Measurements from ENCODE around the gene CHMP4A.

CHMP4A gene, protein sequence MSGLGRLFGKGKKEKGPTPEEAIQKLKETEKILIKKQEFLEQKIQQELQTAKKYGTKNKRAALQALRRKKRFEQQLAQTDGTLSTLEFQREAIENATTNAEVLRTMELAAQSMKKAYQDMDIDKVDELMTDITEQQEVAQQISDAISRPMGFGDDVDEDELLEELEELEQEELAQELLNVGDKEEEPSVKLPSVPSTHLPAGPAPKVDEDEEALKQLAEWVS

DNA sequence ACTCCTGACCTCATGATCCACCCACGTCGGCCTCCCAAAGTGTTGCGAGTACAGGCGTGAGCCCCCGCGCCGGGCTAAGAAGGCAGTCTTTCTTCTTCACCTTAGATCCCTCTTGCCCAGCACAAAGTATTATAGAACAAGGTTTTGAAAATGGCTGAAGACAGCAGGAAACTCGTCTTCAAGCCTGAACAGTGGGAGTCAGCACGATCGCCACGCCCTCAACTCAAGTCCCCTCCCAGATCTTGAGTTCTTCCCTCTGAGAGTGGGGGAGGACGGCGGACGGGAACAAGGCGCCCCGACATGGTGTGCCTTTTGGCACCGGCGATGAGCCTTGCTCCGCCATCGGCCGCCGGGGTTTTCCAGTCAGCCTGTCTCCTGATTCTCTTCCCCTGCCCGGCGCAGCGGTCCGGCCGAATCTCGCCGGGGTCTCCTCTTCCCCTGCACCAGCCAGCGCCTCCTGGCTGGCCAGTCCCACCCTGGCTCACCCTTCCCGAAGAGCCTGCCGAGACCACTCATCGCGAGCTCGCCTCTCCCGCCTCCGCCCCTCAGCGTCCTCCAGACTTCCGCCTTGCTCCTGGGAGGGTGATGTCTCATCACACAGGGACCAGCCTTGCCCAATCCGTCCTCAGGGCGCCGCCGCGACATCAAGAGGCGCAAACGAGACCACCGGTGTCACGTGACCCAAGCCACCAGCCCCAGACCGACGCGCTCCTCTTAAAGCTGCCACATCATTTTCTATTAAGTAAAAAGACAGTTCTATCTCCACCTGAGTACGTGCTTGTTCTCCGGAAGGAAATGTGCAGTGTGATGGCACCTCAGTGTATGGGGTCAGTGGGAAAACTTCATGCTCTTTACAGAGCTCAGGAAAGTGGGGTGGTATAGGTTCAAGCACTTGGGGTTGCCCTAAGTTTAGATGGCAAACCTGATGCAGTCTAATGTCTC is at the start of gene CHMP4A:
CHMP4A (minus strand) TSS at position 565 of the 942 bp plus-strand sequence; CDS start at position 516, 49 bp downstream.
- DNase-seq (ENCODE audit: low read depth in 2 of 2), result peak; percentile 92 to 93

DNA sequence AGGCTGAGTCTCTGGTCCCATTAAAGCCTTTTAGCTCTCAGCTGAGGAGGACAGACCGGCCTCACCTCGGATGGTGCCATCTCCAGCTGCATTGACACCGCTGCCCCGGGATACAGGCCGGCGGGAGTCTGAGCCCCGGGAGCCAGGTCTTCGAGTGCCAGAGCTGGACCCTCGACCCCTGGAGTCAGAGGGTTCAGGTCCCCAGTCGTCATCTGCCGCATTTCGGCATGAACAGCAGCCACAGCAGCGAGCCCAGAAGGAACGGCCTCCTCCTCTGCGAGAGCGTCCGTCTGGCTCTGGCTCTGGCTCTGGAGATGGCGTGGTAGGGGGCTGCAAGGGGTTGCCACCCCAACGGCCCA is 48.7 kb upstream of the CHMP4A start:
- DNase-seq (ENCODE audit: low read depth in 2 of 2), result no peak

DNA sequence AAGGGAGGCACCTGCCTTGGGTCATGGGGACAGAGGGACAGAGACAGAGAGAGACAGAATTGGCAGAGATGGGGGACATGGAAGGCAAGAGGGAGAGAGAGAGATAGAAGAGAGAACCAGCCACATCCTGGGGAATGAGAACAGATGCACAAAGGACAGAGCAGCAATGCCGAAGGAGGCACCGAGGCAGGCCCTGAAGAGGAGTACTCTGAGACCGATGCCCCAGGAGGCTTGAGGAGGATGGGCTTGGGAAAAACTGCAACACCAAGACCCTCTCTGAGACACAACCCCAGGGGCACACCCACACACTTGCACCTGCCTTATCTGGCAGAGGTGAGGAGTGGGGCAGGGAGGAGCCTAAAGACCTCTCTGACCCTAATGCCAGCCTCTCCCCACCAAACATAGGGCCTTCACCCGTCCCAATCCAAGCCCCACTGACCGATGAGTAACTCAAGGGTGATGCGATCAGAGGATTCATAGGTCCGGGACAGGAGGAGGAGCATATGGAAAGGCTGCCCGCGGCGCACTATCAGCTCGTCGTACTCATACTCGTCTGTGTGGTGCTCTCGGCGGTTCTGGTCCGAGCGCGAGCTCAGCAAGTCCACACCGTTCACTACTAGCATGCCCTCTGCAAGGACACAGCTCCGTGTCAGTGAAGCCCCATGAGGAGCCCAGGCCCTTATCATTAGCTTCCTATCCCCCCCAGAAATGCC is 48.1 kb upstream of the CHMP4A start:
- no peak for DNase-seq (ENCODE audit: low read depth in 2 of 2)

DNA sequence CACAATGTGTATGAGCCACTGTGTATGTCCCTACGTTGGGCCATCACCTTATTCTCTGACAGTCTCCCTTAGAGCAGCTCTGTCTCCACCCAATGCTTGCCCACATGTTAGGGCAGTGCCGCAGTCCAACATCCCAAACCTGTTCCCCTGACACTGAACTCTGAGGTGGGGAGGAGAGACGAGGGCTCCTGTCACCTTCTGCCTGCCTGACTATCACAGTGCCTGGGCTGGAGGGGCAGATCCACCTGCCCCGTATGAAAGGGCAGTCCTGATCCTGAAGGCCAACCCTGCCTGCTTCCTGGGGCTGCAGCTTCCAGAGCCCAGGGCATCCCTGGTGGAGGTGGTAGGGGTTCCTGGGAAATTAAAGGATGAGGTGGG is 47.5 kb upstream of the CHMP4A start:
- DNase-seq (ENCODE audit: low read depth in 2 of 2), result no peak

DNA sequence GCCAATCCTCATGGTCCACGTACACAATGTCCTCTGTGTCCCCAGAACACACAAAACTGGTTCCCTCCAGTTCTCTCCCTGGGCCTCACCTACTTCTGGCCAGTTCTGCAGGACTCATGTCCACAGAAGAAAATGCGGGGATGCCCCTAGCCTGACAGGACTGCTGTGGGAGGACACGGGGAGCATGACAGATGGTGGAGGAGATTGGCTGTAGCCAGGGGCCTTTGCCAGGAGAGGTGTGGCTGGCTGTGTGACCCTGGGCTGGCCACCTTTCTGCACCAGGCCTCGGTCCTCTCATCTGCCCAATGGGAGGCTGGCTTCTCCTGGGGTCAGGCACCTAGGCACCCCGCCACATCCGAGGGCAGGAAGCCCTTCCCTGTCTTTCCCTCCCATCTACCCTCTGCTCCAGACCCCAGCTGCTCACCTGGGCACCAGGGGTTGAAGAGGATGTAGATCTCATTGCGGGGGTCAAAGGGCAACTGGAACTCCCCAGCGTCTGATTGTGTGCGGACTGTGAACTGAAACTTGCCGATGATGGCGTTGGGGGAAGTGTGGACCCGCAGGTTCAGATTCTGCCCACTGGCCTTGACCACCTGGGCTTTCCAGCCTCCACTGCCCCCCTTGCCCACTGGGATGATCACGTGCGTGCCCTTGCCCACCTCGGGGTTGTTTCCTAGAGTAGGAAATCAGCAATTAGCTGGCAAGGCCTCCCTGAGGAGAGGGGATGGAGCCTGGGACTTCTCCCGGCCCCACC is 46.9 kb upstream of the CHMP4A start:
- DNase-seq (ENCODE audit: low read depth in 2 of 2), result no peak

DNA sequence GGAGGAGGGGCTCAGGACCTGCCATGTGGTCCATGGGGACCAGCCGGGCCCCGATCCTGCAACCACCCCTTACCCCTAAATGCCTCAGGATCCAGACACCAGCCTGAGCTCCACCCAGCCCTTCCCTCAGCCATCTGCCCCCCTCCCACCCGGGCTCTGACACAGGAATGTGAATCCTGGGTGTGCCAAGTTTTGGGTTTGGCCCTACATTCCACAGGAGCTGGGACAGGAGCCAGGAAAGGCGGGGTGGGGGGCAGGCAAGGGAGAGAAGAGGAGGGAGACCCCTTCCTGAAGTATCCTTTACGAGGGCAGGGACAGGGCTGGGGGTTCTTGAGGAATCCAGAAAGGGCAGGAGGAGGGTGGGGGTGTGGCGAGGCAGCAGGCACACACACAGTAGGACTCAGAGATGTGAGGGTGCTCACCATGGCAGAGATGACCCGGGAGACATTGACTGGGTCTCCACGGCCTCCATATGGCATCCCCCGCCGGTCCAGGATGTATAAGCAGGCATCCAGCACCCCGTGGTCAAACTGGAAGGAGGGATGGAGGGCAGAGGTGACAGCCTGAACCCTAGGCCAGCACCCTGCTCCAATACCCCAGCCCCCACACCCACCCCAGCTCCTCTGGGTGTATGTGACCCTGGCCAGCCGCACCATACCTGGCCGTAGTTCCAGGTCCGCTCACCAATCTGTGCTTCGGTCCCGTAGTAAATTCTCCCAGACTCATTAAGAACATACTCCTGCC is 46.2 kb upstream of the CHMP4A start:
- no peak for DNase-seq (ENCODE audit: low read depth in 2 of 2)

DNA sequence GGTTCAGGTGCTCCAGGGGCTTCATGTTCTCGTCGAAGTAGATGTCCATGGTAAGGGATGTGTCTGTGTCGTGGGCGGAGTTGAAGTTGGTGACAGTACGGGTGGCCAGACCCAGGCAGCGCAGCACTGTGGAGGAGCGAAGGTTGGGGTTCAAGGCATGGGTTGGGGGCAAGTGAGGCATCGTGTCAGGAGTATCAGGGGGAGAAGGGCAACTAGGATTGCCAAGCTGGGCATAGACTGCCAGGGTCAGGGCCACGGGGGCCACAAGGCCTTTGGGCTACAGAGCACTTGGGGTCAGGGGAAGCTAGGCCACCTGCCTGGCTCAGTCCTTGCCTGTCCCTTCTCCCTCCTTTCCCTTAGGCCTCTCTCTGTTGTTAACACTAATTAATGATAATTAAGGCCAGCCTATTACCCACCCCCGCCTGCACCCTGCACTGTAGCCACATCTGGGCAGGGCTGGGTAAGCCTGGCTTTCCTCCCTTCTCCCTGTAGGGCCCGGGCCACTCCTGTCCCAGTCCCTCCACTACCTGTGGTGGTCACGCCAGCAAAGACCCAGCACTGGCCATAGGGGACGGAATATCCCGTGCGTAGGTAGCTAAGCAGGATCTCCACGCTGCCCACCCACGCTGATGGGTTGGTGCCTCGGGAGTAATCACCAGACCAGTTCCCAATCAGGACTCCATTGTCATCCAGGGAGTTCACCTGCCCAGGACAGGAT is 45.4 kb upstream of the CHMP4A start:
- DNase-seq (ENCODE audit: low read depth in 2 of 2), result no peak

DNA sequence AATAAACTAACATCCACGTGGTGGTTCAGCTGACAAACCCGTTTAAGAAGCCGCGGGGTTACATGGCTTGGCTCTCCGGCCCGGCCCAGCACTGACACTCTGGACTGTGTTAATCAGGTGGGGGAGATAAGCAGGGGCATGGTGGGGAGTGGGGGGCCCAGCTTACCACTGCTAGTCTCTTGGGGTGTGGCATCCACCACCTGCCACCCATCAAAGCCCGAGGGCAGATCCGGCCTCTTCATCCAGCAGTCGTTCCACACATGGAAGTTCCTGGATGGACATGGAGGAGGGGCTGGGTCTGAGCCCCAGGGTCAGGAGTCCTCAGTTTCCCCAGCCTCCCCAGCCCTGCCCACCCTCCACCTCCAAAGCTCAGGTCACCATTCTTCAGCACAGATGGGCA is 44.8 kb upstream of the CHMP4A start:
- DNase-seq (ENCODE audit: low read depth in 2 of 2), result no peak

DNA sequence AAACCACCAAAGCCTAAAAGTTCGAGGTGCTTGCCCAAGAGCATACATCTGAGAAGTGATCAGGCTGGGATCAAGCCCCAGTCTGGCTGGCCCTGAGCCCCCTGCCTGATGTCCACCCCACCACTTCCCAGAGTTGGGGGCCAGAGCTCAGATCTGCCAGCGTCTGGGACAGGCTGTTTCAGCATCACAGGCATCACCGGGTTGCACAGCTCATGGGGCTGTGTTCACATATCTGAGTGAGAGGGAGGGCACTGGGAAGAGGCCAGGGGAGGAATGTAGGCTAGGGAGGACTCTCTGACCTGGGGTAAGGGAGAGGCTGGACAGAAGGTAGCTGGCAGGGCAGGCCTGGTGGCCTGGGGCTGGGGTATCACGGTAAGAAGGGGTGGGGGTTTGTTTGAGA is 43.7 kb upstream of the CHMP4A start:
- DNase-seq (ENCODE audit: low read depth in 2 of 2), result no peak

DNA sequence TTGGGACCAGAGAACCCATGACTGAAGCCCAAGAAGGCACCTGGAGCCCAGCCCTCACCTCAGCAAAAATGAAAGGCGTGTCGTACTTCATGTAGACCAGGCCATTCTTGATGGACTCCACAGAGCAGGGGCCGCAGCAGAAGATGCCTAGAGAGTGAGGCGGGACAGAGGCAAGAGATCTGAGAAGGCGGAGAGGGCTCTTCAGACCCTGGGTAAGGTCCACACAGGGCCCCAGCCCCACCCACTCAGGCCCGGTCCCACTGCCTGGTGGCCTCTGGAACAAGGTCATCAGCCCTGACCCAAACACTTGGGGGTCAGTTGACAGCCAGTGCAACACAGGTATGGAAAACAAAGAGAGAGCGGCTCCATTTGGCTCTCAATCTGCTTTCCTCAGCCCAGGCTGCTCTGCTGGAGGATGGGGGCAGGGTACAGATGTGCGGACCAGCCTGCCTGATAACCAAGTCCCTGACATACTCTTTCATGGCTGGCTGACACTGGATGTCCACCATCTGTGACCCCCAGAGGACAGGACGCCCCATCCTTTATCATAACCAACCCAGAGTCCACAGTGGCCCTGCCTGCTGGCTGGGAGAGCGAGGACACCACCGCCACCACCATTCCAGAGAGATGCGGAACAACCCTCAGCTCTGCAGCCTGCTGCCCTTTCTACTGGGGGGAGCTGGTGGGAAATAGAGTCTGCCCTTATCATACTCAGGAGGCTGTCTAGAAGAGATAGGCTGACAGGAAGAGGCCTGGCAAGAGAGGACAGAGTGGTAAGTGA is 42.8 kb upstream of the CHMP4A start:
- DNase-seq (ENCODE audit: low read depth in 2 of 2), result no peak

DNA sequence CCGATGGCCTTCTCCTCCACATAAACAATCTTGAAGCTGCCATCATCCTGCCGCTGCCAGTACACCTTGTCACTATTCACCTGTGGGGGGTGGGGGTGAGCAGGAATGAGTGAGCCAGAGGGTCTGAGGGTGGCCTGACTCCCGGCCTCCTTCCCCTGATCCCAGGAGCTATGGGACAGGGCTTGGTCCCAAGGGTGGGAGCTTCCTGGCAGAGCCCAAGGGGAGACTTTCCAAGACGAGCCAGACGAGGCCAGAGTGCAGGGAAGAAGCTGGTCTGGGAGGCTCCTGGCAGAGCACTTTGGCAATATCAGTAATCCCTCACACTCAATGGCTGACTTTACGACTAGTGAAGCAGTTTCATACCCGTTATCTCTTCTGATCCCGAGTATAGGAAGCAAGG is 42.1 kb upstream of the CHMP4A start:
- DNase-seq (ENCODE audit: low read depth in 2 of 2), result no peak

DNA sequence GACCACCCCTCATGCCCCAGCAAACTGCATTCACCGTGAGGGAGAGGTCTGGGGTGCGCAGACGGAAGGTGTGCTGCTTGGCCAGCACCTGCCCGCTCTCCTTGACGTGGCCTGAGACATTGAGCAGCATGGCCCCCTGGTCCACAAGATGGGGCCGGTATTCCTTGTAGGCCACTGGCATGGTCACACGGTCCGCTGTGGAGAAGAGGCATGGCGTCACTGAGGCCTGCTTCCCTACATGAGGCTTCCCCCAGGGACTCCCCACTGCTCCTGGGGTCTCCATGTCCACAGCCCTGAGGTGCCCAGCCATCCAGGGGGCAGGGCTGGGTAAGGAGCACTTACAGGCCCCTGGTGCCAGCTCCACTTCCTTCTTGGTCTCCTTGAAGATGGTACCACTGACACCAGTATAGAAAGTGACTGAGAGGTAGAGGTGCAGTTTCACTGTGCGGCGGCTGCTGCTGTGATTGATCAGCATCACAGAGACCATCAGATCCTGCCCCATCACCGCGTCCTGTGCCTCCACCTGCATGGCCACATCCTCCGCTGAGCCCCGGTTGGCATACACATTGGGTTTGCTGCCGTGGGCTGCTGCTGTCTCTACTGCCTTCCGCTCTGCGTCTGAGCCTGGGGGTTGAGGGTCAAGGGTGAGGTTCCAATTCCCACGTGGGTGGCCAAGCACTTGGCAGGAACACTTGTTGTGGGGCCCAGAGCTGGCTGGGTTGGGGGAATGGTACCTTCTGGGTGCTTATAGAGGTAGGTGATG is 41.5 kb upstream of the CHMP4A start:
- DNase-seq (ENCODE audit: low read depth in 2 of 2), result no peak

DNA sequence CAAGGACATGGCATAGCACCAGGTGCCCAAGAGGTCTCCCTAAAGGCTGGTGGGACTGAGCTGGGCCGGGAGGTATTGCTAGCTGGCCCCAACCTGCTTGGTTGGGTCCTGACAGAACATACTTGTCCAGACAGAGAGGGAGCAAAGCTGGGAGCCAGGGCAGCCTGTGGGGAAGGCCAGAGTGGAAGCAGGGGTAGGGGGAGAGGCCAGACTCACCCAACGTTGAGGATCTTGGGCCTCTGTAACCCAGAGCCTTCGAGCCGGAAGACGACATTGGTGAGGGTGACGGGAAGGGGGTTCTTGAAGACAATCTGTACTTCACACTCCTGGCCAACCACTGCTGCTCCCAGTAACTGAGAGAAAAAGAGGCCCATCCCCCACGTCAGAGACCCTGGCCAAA is 40.6 kb upstream of the CHMP4A start:
- no peak for DNase-seq (ENCODE audit: low read depth in 2 of 2)

DNA sequence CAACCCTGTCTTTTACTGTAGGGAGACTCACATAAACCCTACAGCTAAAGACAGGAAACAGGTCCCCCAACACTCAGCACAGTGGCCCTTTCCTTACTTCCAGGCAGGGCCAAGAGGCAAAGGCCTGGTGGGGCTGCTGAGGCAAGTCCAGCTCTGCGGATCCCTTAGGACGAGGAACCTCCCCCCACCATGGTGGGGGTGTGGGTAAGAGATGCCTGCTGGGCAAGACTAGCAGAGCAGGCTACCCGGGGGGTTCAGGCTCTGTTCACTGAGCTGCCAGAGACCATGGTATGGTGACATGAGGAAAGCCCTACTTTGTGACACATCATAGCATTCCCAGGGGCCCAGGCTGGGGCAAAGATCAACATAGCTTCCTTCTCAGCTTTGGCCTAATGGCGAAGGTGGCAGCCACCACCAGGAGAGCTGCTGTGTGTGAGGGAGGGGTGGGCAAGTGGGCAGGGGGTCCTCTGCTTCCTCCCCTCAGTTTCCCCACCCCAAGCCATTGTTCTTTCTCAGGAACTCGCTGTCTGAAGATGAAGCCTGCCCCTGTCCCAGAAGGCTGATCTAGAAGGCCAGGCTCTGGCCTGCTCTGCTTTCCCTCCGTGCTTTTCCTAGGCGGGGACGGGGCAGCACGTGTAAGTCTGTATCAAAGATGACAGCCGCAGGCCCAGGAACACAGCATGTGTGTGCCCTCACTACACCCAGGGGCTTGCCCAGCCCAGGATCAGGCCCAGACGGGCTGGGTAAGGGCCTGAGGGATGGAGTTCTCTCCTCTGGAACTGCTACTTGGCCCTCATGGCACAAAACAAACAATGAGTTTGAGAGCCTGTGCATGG is 39.2 kb upstream of the CHMP4A start:
- DNase-seq (ENCODE audit: low read depth in 2 of 2), result no peak

DNA sequence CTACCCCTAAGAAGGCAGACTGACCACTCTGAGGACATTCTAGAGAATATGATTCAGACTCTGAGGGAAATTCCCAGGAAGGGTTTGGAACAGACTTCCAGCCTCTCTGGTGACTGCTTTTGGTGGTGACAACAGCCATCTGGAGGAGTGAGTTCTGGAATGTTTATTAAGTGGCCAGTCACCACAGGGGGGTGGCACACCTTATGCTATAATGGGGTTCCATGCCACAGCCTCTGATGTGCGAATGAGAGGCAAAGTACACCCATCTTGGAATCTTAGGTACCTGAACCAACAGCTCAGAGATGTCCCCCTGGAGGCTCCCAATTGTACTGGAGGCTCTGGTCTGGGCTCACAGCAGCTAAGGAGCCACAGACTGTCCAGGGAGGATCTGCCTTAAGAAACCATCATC is 38.6 kb upstream of the CHMP4A start:
- no peak for DNase-seq (ENCODE audit: low read depth in 2 of 2)

DNA sequence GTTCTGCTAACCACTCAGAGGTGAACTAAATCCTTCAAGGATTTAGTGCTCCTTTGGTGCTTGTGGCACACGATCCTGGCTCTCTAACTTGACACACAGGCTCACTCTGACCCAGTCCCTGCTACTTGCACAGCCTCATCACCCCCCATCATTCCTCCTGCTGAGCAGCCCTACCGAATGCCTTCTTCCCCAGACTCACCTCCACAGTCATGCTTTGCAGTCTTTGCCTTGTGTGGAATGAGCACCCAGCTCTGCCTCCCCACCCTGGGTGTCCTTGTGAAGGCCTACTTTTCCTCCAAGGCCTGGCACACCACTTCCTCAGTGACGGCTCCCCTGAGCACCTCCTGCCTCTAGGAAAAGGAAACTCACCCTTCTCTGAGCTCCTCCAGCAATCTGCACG is 37.1 kb upstream of the CHMP4A start:
- no peak for DNase-seq (ENCODE audit: low read depth in 2 of 2)

DNA sequence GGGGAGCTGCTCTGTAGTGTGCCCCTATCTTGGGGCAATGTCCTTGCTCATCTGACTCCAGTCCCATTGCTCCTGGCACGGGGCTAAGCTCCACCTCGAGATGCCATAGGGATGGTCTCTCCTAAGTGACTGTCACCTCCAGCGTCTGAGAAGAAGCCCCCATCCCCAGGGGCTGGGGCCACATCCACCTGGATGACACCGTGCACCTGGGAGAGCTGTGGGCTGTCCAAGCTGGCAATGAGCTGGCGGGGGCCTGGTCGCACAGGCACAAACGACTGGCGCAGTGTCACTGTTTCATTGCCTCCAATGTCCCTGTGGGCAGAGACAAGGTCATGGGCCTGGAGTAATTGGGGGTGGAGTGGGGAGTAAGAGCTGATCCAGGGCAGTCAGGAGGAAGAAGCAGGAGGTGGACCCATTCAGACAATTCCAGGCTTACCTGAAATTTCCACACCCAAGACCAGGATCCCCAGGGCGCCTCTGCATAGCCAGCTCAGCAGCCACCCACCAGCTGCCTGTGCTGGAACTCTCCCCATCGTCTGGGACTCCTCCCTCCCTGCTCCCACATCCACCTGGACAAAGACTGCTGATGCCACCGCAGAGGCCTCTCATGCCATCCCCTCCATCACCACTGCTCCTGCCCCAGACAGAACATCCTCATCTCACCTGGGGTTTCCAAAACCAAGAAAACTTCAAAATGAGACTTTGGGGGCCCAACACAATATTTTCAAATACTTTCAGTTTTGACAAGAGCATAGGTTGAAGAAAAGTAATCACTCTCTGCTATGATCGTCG is 36.1 kb upstream of the CHMP4A start:
- no peak for DNase-seq (ENCODE audit: low read depth in 2 of 2)
